ENCODE data around the gene INSRR.

DNA sequence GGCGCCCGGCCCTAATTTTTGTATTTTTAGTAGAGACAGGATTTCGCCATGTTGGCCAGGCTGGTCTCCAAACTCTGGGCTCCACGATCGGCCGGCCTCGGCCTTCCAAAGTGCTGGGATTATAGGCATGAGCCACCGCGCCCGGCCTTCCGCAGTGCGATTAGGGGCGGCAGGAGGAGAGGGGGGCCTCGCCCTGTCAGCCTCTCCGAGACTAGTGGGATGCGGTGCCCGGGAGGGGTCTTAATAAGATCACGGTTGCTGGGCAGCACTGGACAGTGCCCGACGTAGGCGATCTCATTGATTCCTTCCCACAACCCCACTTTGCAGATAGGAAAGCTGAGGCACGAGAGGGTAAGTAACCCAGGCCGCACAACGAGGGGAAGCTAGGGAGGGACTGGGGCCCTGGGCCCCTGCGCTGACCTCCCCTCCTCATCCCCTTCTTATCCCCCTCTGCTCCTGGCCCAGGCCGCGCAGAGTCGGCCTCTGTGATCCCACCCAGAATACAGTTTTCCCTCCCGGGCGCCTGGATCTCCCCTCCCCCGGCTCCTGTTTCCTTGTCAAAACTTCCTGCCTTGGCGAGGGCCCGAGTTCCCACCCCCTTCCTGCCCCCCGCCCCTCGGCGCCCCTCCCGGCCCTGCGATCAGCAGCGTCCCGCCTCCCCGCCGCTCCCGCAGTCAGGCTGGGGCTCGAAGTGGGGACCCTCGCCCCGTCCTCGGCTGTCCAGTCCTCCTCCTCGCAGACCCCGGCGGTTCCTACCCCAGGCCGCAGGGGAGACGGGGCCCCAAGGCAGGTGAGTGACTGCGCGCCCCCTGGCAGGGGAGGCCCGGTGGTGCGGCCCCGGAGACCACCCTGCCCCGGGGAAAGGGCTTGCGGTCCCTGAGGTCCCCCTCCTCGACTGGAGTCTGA is 34.4 kb upstream of the INSRR start, which contains the start of gene PEAR1:
- no peak for TF ChIP-seq CTCF (IDR thresholded peaks at IDR 0.05)
- no peak for TF ChIP-seq ZFX (IDR thresholded peaks at IDR 0.05; ENCODE audit: borderline replicate concordance)

Data from 22Rv1 (cell line).